Liver (tissue), 9 donors: ENCODE results near the gene ABTB2. TPM values are rescaled to one million over a fixed set of nuclear protein-coding genes. Genes with fewer than 3 reads are reported as not detected.

Experiments used
- DNase-seq: peaks from one replicate; pipeline ENCODE4 v3.0.0-alpha.2; 2017; ENCODE audit warnings: low spot score
- H3K27ac ChIP-seq, 2 donors: one replicate each; pipeline ENCODE4 v1.7.0; 2013; ENCODE audit warnings: inconsistent platforms in 2 of 2, low read length in 2 of 2, control low read depth in 1 of 2, low read depth in 1 of 2, mild to moderate bottlenecking in 1 of 2
- H3K27me3 ChIP-seq, 4 donors: one replicate each; pipeline versions ENCODE4 v1.6.1 to v1.7.0; 2013; ENCODE audit warnings: low read length in 3 of 4, inconsistent platforms in 1 of 4, mild to moderate bottlenecking in 1 of 4, moderate library complexity in 1 of 4; ENCODE audit not compliant: control insufficient read depth in 4 of 4, insufficient read depth in 4 of 4
- H3K36me3 ChIP-seq, 4 donors: one replicate each; pipeline versions ENCODE4 v1.6.1 to v1.7.0; 2013; ENCODE audit warnings: low read length in 3 of 4, mild to moderate bottlenecking in 3 of 4, low read depth in 1 of 4, moderate library complexity in 1 of 4; ENCODE audit not compliant: control insufficient read depth in 4 of 4, insufficient read depth in 3 of 4
- H3K4me1 ChIP-seq, 4 donors: one replicate each; pipeline versions ENCODE4 v1.6.1 to v1.7.0; 2013; ENCODE audit warnings: low read length in 3 of 4, mild to moderate bottlenecking in 3 of 4, moderate library complexity in 1 of 4; ENCODE audit not compliant: control insufficient read depth in 4 of 4, insufficient read depth in 4 of 4
- H3K4me3 ChIP-seq, 3 donors: one replicate each; pipeline versions ENCODE4 v1.6.1 to v1.7.0; 2013; ENCODE audit warnings: low read length in 3 of 3, control low read depth in 1 of 3, low read depth in 1 of 3, mild to moderate bottlenecking in 1 of 3
- H3K9ac ChIP-seq, 2 donors: one replicate each; pipeline ENCODE4 v1.7.0; 2013; ENCODE audit warnings: low read length in 2 of 2, mild to moderate bottlenecking in 2 of 2, moderate library complexity in 2 of 2, control low read depth in 1 of 2, low read depth in 1 of 2
- H3K9me3 ChIP-seq, 4 donors: one replicate each; pipeline versions ENCODE4 v1.6.1 to v1.7.0; 2013; ENCODE audit warnings: low read length in 3 of 4; ENCODE audit not compliant: control insufficient read depth in 4 of 4
- FOXA1 ChIP-seq: IDR thresholded peaks from 2 replicates; pipeline ENCODE4 v1.6.1; 2016; ENCODE audit warnings: antibody characterized with exemption
- FOXA2 ChIP-seq: IDR thresholded peaks from 2 replicates; pipeline ENCODE4 v1.6.1; 2016; ENCODE audit warnings: antibody characterized with exemption
- GABPA ChIP-seq, 2 donors: IDR thresholded peaks in 1 of 2; conservative IDR thresholded peaks in 1 of 2; 2 replicates each; pipeline ENCODE4 v1.6.1; 2016; ENCODE audit warnings: antibody characterized with exemption in 2 of 2, mild to moderate bottlenecking in 1 of 2, moderate library complexity in 1 of 2
- HNF4A ChIP-seq, 2 donors: conservative IDR thresholded peaks; 2 replicates each; pipeline ENCODE4 v1.6.1; 2016; ENCODE audit warnings: antibody characterized with exemption in 2 of 2, mild to moderate bottlenecking in 2 of 2
- RAD21 ChIP-seq, 2 donors: IDR thresholded peaks; 2 replicates each; pipeline ENCODE4 v1.6.1; 2016; ENCODE audit warnings: antibody characterized with exemption in 2 of 2, mild to moderate bottlenecking in 2 of 2
- RXRA ChIP-seq, 2 donors: IDR thresholded peaks; 2 replicates each; pipeline ENCODE4 v1.6.1; 2017 to 2018; ENCODE audit warnings: antibody characterized with exemption in 2 of 2, mild to moderate bottlenecking in 1 of 2
- SP1 ChIP-seq: IDR thresholded peaks from 2 replicates; pipeline ENCODE4 v1.6.1; 2018; ENCODE audit warnings: antibody characterized with exemption, mild to moderate bottlenecking
- TAF1 ChIP-seq: conservative IDR thresholded peaks from 2 replicates; pipeline ENCODE4 v1.6.1; 2016; ENCODE audit warnings: antibody characterized with exemption, mild to moderate bottlenecking
- YY1 ChIP-seq: IDR thresholded peaks from 2 replicates; pipeline ENCODE4 v1.6.1; 2016; ENCODE audit warnings: antibody characterized with exemption, mild to moderate bottlenecking
- WGBS: extraction: QIAGEN DNeasy Blood & Tissue Kit; methylation state at CpG from one replicate; pipeline ENCODE4 v1.1.7; 2013; 5-methylcytosine and 5-hydroxymethylcytosine counted together
- polyA plus RNA-seq, 2 donors: library from polyadenylated mRNA; stranded (reverse) in 1 of 2; unstranded in 1 of 2; fragments of 200-250 nt in 1 of 2; fragments of >200 nt in 1 of 2; fragmentation: Nextera tagmentation in 1 of 2; extraction: Ambion mirVana in 1 of 2; gene quantifications; one replicate each; pipeline versions ENCODE4 v1.2.1 to v1.2.3, GENCODE V29; 2013 to 2015
- total RNA-seq, 2 donors: library from RNA; depleted of rRNA; stranded (reverse); fragments of >200 nt; gene quantifications; one replicate each; pipeline ENCODE4 v1.2.3, GENCODE V29; 2014
- TF ChIP-seq, protein P1 (sequence below): fragments of 150-350 bp; IDR thresholded peaks from 2 replicates; pipeline ENCODE4 v1.5.1; 2017; ENCODE audit warnings: improper control_type of control experiment, low read depth, low read length; ENCODE audit not compliant: missing input control
- TF ChIP-seq, protein P2 (sequence below): IDR thresholded peaks from 2 replicates; pipeline ENCODE4 v1.6.1; 2016; ENCODE audit warnings: antibody characterized with exemption
- TF ChIP-seq, protein P3 (sequence below): IDR thresholded peaks from 2 replicates; pipeline ENCODE4 v1.6.1; 2016; ENCODE audit warnings: antibody characterized with exemption
- TF ChIP-seq, protein P4 (sequence below): IDR thresholded peaks from 2 replicates; pipeline ENCODE4 v1.6.1; 2016; ENCODE audit warnings: antibody characterized with exemption
- TF ChIP-seq, protein P5 (sequence below): IDR thresholded peaks from 2 replicates; pipeline ENCODE4 v1.6.1; 2016; ENCODE audit warnings: antibody characterized with exemption, mild to moderate bottlenecking
- donor health status: healthy.
- donor health status: healthy.
- donor health status: healthy.
- donor health status: healthy.
- donor health status: healthy.

Gene ABTB2
- total and polyA plus RNA-seq, 4 donors, result 2.4 to 8.9 (median 6.1) TPM

DNA sequence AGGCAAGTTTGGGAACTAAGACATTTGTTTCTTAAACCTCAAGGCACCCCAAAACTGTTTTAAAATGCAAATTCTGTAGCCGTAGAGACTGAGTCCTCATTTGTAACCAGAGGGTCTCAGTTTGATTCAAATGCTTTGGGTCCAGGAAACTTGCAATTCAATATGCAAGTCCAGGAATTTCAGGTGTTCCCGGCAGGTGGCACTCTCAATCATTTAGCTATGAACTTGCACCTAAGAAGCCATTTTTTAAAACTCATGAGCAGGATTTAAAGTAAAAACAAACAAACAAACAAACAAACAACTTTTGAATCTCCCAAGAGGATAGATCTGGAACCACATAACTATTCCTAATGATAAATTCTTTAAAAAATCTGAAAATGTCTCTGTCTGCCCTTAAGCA, 8.7 kb upstream of the ABTB2 start:
- peaks cover 6 to 20% (median 14%) of the 10 kb centered on the region in 4 donors for H3K4me1 ChIP-seq
- DNase-seq, result no peak
- no peak for TF ChIP-seq SP1
- TF ChIP-seq, protein P1, sequence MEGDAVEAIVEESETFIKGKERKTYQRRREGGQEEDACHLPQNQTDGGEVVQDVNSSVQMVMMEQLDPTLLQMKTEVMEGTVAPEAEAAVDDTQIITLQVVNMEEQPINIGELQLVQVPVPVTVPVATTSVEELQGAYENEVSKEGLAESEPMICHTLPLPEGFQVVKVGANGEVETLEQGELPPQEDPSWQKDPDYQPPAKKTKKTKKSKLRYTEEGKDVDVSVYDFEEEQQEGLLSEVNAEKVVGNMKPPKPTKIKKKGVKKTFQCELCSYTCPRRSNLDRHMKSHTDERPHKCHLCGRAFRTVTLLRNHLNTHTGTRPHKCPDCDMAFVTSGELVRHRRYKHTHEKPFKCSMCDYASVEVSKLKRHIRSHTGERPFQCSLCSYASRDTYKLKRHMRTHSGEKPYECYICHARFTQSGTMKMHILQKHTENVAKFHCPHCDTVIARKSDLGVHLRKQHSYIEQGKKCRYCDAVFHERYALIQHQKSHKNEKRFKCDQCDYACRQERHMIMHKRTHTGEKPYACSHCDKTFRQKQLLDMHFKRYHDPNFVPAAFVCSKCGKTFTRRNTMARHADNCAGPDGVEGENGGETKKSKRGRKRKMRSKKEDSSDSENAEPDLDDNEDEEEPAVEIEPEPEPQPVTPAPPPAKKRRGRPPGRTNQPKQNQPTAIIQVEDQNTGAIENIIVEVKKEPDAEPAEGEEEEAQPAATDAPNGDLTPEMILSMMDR, result peak; percentile 58
- no peak for TF ChIP-seq GABPA (IDR thresholded peaks at IDR 0.05 in 1 of 2, conservative IDR thresholded peaks at IDR 0.05 in 1 of 2)
- TF ChIP-seq, protein P2, sequence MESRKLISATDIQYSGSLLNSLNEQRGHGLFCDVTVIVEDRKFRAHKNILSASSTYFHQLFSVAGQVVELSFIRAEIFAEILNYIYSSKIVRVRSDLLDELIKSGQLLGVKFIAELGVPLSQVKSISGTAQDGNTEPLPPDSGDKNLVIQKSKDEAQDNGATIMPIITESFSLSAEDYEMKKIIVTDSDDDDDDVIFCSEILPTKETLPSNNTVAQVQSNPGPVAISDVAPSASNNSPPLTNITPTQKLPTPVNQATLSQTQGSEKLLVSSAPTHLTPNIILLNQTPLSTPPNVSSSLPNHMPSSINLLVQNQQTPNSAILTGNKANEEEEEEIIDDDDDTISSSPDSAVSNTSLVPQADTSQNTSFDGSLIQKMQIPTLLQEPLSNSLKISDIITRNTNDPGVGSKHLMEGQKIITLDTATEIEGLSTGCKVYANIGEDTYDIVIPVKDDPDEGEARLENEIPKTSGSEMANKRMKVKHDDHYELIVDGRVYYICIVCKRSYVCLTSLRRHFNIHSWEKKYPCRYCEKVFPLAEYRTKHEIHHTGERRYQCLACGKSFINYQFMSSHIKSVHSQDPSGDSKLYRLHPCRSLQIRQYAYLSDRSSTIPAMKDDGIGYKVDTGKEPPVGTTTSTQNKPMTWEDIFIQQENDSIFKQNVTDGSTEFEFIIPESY, result no peak
- TF ChIP-seq FOXA2, result no peak
- TF ChIP-seq, protein P3, sequence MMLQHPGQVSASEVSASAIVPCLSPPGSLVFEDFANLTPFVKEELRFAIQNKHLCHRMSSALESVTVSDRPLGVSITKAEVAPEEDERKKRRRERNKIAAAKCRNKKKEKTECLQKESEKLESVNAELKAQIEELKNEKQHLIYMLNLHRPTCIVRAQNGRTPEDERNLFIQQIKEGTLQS, result no peak
- TF ChIP-seq HNF4A (conservative IDR thresholded peaks at IDR 0.05), result no peak
- no peak for TF ChIP-seq YY1
- TF ChIP-seq RAD21 (IDR thresholded peaks at IDR 0.05), result peak; percentile 80 to 81
- no peak overlapping the region for H3K27ac ChIP-seq
- no peak overlapping the region for H3K9ac ChIP-seq
- H3K9me3 ChIP-seq, result no peaks in the 10 kb centered on the region
- WGBS, result 36% methylated on average over 2 of the region's 2 CpGs
- H3K36me3 ChIP-seq, result no peaks in the 10 kb centered on the region
- no peaks in the 10 kb centered on the region for H3K27me3 ChIP-seq
- H3K4me3 ChIP-seq, result no peak overlapping the region

DNA sequence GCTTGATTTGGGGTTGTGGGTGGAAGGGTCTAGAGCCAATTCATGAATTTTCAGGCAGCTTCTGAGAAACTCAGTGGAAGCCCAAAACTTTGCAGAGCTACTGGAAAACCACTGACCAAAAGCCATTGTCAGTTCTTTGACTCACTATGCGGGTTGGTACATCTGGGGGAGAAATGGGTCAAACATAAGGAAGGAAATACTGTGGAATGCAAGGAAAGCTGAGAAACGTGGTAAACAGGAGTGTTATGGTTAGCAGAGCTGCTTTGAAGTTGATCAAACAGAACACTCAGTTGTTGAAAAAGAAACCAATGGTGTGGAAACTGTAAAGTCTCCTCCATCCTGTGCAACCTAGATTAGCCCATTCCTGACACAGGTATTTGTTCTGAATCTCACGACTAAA, 6.3 kb upstream of the ABTB2 start:
- WGBS, result 40% methylated on average over 3 of the region's 3 CpGs
- Histone ChIP-seq H3K27me3 (no peaks in the 10 kb centered on the region), H3K4me3 (no peak overlapping the region), H3K36me3 (no peaks in the 10 kb centered on the region), H3K27ac (peak overlapping the region; percentile 40 to 52), H3K4me1 (peaks cover 6 to 25% (median 22%) of the 10 kb centered on the region in 4 donors), H3K9ac (no peak overlapping the region), H3K9me3 (no peaks in the 10 kb centered on the region)
- no peak for DNase-seq
- no peak for TF ChIP-seq FOXA1
- no peak for TF ChIP-seq HNF4A (conservative IDR thresholded peaks at IDR 0.05)
- TF ChIP-seq, protein P4, sequence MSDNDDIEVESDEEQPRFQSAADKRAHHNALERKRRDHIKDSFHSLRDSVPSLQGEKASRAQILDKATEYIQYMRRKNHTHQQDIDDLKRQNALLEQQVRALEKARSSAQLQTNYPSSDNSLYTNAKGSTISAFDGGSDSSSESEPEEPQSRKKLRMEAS, result no peak
- TF ChIP-seq FOXA2, result no peak

DNA sequence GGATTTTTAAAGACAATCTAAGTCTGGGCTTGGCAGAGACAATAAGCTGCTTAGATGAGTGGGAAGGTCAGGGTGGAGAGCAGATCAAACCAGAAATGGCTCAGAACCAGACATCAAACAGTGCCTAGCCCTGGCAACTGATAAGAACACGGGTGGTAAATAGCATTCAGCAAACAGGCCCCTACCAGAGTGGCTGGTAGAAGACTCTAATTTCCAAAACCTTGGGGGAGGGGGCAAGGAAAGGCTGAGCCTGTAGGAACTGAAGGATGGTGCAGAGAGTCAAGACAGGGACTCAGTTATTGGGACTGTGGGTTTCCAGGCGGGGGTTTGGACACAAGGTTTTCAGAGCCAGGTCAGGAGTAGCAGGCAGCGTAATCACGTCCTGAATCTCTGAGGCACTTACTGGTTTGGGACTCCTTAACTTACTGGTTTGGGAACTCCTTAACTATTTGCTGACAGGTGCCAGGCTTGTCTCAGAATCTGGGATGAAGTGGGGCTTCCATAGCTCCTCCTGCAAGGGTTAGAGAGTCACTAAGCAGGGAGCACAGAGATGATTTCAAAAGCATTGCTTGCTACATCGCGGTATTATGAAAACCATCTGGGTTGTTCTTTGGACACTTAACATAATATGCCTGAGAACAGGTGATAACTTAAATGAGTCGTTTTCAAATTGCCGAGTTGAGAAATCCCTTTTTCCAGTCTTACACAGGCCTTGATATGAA, 5.7 kb upstream of the ABTB2 start:
- Histone ChIP-seq H3K36me3 (no peaks in the 10 kb centered on the region), H3K4me3 (no peak overlapping the region), H3K4me1 (peaks cover 6 to 31% (median 25%) of the 10 kb centered on the region in 4 donors), H3K27ac (peak overlapping the region; percentile 40 to 52), H3K9me3 (no peaks in the 10 kb centered on the region), H3K27me3 (no peaks in the 10 kb centered on the region), H3K9ac (no peak overlapping the region)
- 43% methylated on average over 8 of the region's 8 CpGs for WGBS
- DNase-seq, result no peak
- TF ChIP-seq TAF1 (no peak), RAD21 (IDR thresholded peaks at IDR 0.05) (peak; percentile 16 to 26), YY1 (peak; percentile 57), HNF4A (conservative IDR thresholded peaks at IDR 0.05) (peak; percentile 31 to 49), RXRA (IDR thresholded peaks at IDR 0.05) (peak; percentile 15 to 40)
- TF ChIP-seq, protein P2, result peak; percentile 43
- TF ChIP-seq, protein P5, sequence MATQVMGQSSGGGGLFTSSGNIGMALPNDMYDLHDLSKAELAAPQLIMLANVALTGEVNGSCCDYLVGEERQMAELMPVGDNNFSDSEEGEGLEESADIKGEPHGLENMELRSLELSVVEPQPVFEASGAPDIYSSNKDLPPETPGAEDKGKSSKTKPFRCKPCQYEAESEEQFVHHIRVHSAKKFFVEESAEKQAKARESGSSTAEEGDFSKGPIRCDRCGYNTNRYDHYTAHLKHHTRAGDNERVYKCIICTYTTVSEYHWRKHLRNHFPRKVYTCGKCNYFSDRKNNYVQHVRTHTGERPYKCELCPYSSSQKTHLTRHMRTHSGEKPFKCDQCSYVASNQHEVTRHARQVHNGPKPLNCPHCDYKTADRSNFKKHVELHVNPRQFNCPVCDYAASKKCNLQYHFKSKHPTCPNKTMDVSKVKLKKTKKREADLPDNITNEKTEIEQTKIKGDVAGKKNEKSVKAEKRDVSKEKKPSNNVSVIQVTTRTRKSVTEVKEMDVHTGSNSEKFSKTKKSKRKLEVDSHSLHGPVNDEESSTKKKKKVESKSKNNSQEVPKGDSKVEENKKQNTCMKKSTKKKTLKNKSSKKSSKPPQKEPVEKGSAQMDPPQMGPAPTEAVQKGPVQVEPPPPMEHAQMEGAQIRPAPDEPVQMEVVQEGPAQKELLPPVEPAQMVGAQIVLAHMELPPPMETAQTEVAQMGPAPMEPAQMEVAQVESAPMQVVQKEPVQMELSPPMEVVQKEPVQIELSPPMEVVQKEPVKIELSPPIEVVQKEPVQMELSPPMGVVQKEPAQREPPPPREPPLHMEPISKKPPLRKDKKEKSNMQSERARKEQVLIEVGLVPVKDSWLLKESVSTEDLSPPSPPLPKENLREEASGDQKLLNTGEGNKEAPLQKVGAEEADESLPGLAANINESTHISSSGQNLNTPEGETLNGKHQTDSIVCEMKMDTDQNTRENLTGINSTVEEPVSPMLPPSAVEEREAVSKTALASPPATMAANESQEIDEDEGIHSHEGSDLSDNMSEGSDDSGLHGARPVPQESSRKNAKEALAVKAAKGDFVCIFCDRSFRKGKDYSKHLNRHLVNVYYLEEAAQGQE, result no peak
